Spleen (tissue), 10 donors: Measurements from ENCODE around the gene CARHSP1. TPM values are rescaled to one million over a fixed set of nuclear protein-coding genes. Genes with fewer than 3 reads are reported as not detected.

Source experiments
- polyA plus RNA-seq, 3 donors: library from polyadenylated mRNA; stranded (reverse); fragments of 200-250 nt; gene quantifications; one replicate each; pipeline ENCODE4 v1.2.1, GENCODE V29; 2013
- total RNA-seq, 7 donors: library from RNA; depleted of rRNA in 3 of 7; stranded (reverse); fragments of >200 nt in 3 of 7; fragmentation: NEBNext Ultra II Directional in 4 of 7; extraction: Animal tissue kit (Norgen Biotek cat#: 25700) in 4 of 7; gene quantifications; one replicate each; pipeline versions ENCODE4 v1.1.0 to v1.2.1, GENCODE V29; 2016 to 2021
- donor health status: healthy with polysubstance abuse.
- donor health status: DM: no; HTN: no; CAD: no; lungs with moderate emphysema.
- donor health status: DM: no; HTN: no; CAD: no.
- donor health status: Bipolar disorder and iron deficiency.
- donor health status: healthy.
- donor health status: DM: no; HTN: no; CAD: no.
- donor health status: DM: yes; HTN: yes; CAD: no.

CARHSP1 gene
- total and polyA plus RNA-seq, 10 donors = 42.6 to 98.0 (median 55.7) TPM

Other genes starting within 250 kb of the CARHSP1 start
- gene METTL22, start 247.3 kb downstream of the CARHSP1 start, total RNA-seq = 10 to 100 TPM; 35.7 to 58.8 (median 47.5) TPM
- gene METTL22, start 247.3 kb downstream of the CARHSP1 start, polyA plus RNA-seq = 10 to 100 TPM; 14.8 to 23.7 (median 22.2) TPM
- gene ABAT, start 194.4 kb downstream of the CARHSP1 start, total RNA-seq = 10 to 100 TPM in 2 of 7 donors, 1 to 10 TPM in 5; 6.2 to 13.5 (median 9.0) TPM
- 1 to 10 TPM; 3.9 to 6.2 (median 5.1) TPM for gene ABAT, start 194.4 kb downstream of the CARHSP1 start, polyA plus RNA-seq
- gene TMEM186, start 71.4 kb downstream of the CARHSP1 start, total RNA-seq = 10 to 100 TPM in 1 of 7 donors, 1 to 10 TPM in 6; 5.8 to 12.1 (median 8.1) TPM
- 10 to 100 TPM; 10.3 to 13.3 (median 11.3) TPM for gene TMEM186, start 71.4 kb downstream of the CARHSP1 start, polyA plus RNA-seq
- gene PMM2, start 71.2 kb downstream of the CARHSP1 start, total RNA-seq = 10 to 100 TPM; 26.5 to 38.8 (median 33.6) TPM
- gene PMM2, start 71.2 kb downstream of the CARHSP1 start, polyA plus RNA-seq = 10 to 100 TPM; 13.0 to 14.4 (median 13.2) TPM
- gene LITAFD, start 13.3 kb upstream of the CARHSP1 start, total RNA-seq = not detected
- not detected for gene LITAFD, start 13.3 kb upstream of the CARHSP1 start, polyA plus RNA-seq
- 100 to 1,000 TPM; 102 to 145 (median 128) TPM for gene USP7, start 94.9 kb upstream of the CARHSP1 start, total RNA-seq
- gene USP7, start 94.9 kb upstream of the CARHSP1 start, polyA plus RNA-seq = 10 to 100 TPM; 26.1 to 34.6 (median 29.6) TPM
- 10 to 100 TPM; 60.0 to 84.1 (median 76.3) TPM for gene HAPSTR1, start 222.6 kb upstream of the CARHSP1 start, total RNA-seq
- 10 to 100 TPM in 1 of 3 donors, 1 to 10 TPM in 2; 7.3 to 15.0 (median 8.4) TPM for gene HAPSTR1, start 222.6 kb upstream of the CARHSP1 start, polyA plus RNA-seq